ENCODE results near the gene TEX2. TPM values are rescaled to one million over a fixed set of nuclear protein-coding genes. Genes with fewer than 3 reads are reported as not detected.
A peak's percentile ranks its signal among the peaks of the same experiment; 100 is the strongest.

The TEX2 gene
- total and polyA plus RNA-seq, 9 of the 15 experiments (the other 6 are each of a cell fraction or from before 2014, with no cell fraction given) = 4.1 to 27.6 (median 19.3) TPM

- ATAC-seq (no peak), DNase-seq (ENCODE audit: extremely low read depth in 1 of 4, low spot score in 3 of 4) (no peak), FAIRE-seq (no peak)
- Histone ChIP-seq H3K36me3 (ENCODE audit: control insufficient read depth, insufficient read depth, low read length) (peaks cover 73% of the 10 kb centered on the region), H3K27ac (ENCODE audit: extremely low read depth, low read depth, low read length) (no peak overlapping the region), H3K9me1 (ENCODE audit: control insufficient read depth, insufficient read depth, low read length) (no peaks in the 10 kb centered on the region), H4K20me1 (replicated peaks; ENCODE audit: control insufficient read depth, insufficient read depth, low read length) (no peaks in the 10 kb centered on the region), H2AFZ (ENCODE audit: low read depth, low read length) (no peak overlapping the region), H3K9ac (ENCODE audit: insufficient read depth in 1 of 2, low read depth in 2 of 2, low read length in 2 of 2) (no peak overlapping the region), H3K27me3 (ENCODE audit: control insufficient read depth in 2 of 2, insufficient read depth in 2 of 2, low read length in 2 of 2) (no peaks in the 10 kb centered on the region), H3K4me1 (replicated peaks in 1 of 2; ENCODE audit: control insufficient read depth in 2 of 2, insufficient read depth in 2 of 2, low read length in 2 of 2) (peaks cover 9 to 22% of the 10 kb centered on the region in 2 experiments; a peak in 4 of 5 replicates), H3K4me2 (ENCODE audit: insufficient read depth, low read length) (no peak overlapping the region), H3K79me2 (ENCODE audit: control insufficient read depth, insufficient read depth, low read length) (peaks cover 25% of the 10 kb centered on the region), H3K9me3 (replicated peaks; ENCODE audit: control insufficient read depth, insufficient read depth, low read depth, low read length) (no peaks in the 10 kb centered on the region), H3K4me3 (no peak overlapping the region)
- intact Hi-C loops (cut with micrococcal nuclease) = loop anchor here (5.0 to 10.0 kb wide), 2 partner anchors 114 to 374 kb away; partner anchors contain the start of genes CCDC47, DDX42 and TEX2
- CTCF ChIA-PET (ENCODE audit: low intra/inter-chr PET ratio) = no interaction called here
- no TSS peak for BruUV-seq (replicated peaks)
- 88% methylated on average over 4 of the region's 4 CpGs for WGBS (ENCODE audit: insufficient coverage, low coverage, missing lambda C conversion rate)
- POLR2A ChIA-PET = interaction anchor here (0.6 to 4.4 kb wide), 8 partner anchors 16 to 1511 kb away, joined by 3 to 35 read pairs (median 4); no protein-coding TSS in a partner anchor
- in situ Hi-C loops (cut with MboI) = no loop called here
- TF ChIP-seq FOXA1 (IDR thresholded peaks at IDR 0.05; ENCODE audit: borderline replicate concordance) = no peak
- no peak for TF ChIP-seq ZNF354B (CRISPR knock-in tag; IDR thresholded peaks at IDR 0.05)
- TF ChIP-seq NUFIP1 (IDR thresholded peaks at IDR 0.05; ENCODE audit: partially characterized antibody) = no peak
- TF ChIP-seq ZC3H8 (IDR thresholded peaks at IDR 0.05) = no peak
- TF ChIP-seq ZBTB1 (CRISPR knock-in tag; IDR thresholded peaks at IDR 0.05; ENCODE audit: borderline replicate concordance, low read depth) = no peak
- TF ChIP-seq CEBPG (CRISPR knock-in tag; IDR thresholded peaks at IDR 0.05) = peak; percentile 52; the same call in 1 of the 2 replicates
- no peak for TF ChIP-seq CEBPG (tag; conservative IDR thresholded peaks at IDR 0.05 in 1 of 2, IDR thresholded peaks at IDR 0.05 in 1 of 2)
- TF ChIP-seq ELK1 (CRISPR knock-in tag; IDR thresholded peaks at IDR 0.05) = no peak
- TF ChIP-seq ZBTB11 (CRISPR knock-in tag; IDR thresholded peaks at IDR 0.05) = peak in 1 of 3 experiments; percentile 27; a peak in 1 of 6 replicates
- no peak for TF ChIP-seq PYGO2 (tag; IDR thresholded peaks at IDR 0.05)
- TF ChIP-seq MXI1 (IDR thresholded peaks at IDR 0.05; ENCODE audit: low read depth, low read length) = no peak
- TF ChIP-seq ELF1 (tag; IDR thresholded peaks at IDR 0.05) = no peak
- TF ChIP-seq ZNF780A (CRISPR knock-in tag; IDR thresholded peaks at IDR 0.05) = no peak
Measured at GRCh38 chr17:64148699-64149098, 114.4 kb downstream of the TEX2 start.
